GM10266 (cell line): ENCODE measurements around the gene CREBZF.
A peak's percentile ranks its signal among the peaks of the same experiment; 100 is the strongest.

ENCODE experiments used
- DNase-seq: peaks from one replicate; pipeline ENCODE4 v3.0.0; 2012; ENCODE audit errors: extremely low spot score
- TF ChIP-seq, protein P1 (sequence below): IDR thresholded peaks from 2 replicates; pipeline ENCODE4 v1.5.1; 2012; ENCODE audit warnings: mild to moderate bottlenecking, low read depth; ENCODE audit not compliant: control insufficient read depth, insufficient read depth; ENCODE audit errors: missing control alignments

CREBZF gene

GRCh38 chr11:85668157-85668556 is 3.2 kb upstream of the CREBZF start:
- TF ChIP-seq, protein P1, sequence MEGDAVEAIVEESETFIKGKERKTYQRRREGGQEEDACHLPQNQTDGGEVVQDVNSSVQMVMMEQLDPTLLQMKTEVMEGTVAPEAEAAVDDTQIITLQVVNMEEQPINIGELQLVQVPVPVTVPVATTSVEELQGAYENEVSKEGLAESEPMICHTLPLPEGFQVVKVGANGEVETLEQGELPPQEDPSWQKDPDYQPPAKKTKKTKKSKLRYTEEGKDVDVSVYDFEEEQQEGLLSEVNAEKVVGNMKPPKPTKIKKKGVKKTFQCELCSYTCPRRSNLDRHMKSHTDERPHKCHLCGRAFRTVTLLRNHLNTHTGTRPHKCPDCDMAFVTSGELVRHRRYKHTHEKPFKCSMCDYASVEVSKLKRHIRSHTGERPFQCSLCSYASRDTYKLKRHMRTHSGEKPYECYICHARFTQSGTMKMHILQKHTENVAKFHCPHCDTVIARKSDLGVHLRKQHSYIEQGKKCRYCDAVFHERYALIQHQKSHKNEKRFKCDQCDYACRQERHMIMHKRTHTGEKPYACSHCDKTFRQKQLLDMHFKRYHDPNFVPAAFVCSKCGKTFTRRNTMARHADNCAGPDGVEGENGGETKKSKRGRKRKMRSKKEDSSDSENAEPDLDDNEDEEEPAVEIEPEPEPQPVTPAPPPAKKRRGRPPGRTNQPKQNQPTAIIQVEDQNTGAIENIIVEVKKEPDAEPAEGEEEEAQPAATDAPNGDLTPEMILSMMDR: no peak
- DNase-seq: no peak

GRCh38 chr11:85666687-85667086 is 1.8 kb upstream of the CREBZF start:
- TF ChIP-seq, protein P1: no peak
- no peak for DNase-seq

DNA sequence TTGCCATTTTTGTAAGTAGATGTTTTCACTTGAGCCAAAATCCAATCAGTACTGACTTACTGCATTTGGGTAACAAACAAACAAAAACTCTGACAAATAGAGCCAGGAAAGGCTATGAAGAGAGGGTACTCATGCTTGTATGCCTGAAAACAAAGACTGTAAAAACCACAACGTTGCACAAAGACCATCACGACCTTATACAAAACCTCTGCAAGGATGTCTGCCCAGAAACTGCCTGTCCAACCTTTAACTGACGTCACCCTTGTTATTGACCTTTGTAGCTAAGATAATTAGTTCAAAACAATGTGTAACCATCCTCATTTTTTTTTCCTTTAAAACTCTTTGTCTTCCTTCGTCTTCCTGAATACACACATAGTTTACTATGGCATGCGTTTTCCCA is 804 bp upstream of the CREBZF start:
- DNase-seq: no peak
- TF ChIP-seq, protein P1: no peak

- DNase-seq: peak; percentile 79
- TF ChIP-seq, protein P1: peak; percentile 64
Measured at GRCh38 chr11:85663753-85664614, 945 bp downstream of the CREBZF start.

DNA sequence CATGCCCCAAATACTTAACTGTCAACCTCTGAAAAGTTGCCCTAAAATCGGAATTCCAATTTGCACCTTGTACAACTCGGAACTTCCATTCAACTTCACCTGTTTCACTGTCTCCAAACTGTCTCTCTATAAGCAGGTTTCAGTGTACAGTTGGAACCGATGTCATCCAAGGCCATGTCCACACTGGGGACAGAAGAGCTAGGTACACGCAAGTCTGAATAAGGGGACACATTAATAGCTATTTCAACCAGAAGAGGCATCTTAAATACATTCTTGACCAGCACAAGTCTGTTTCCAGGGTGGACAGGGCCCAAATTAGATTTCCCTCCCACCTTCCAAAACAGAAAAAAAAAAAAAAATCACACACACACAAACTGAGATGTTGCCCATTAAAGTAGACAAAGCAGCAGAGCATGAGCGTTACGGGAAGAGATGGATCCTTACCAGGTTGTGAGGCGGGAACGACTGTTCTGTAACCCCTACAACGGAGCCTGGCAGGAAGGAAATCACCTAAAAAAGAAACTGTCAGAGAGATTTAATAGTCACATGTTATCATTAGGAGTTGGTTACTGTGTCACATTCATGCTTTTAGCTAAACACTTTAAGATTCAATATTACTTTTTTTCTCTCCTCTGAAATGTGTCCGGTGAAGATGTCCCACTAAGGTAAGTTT is 1.7 kb downstream of the CREBZF start:
- DNase-seq: peak; percentile 14
- TF ChIP-seq, protein P1: no peak

DNA sequence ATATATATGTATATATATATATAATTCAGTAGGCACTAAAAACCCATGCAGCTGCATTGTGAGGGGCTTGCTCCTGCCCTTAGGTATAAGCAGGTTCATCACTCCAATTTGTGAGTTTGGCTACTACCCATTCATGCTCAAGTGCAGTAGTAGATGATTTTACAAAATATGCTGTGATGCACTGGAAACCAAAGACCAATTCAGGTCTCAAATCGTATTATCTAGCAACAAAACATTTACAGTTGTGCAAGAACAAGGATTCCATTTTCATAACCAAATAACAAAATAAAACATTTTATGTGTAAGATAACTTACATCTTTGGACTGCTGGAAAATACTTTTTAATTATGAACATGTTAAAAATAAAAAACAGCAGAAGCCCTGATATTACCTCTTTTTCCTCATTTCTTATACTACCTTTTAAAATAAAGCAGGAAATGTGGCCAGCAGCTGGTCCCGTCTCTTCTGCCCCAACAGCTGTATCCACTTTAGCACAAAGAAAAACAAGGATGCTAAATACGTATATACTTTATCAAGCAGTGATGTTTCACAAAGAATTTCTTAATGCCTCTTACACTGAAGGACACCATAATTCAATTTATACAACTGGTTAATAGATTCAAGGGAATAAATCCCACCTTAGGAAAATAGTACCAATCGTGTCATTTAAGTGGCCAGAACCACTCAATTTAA is 2.8 kb downstream of the CREBZF start:
- no peak for DNase-seq
- TF ChIP-seq, protein P1: no peak
